Right renal pelvis (tissue), 4 donors: ENCODE results near the gene HGFAC. TPM values are rescaled to one million over a fixed set of nuclear protein-coding genes. Genes with fewer than 3 reads are reported as not detected.

Experiments used
- DNase-seq, 4 donors: peaks; one replicate each; pipeline ENCODE4 v3.0.0-alpha.2; 2013; ENCODE audit warnings: low read depth in 4 of 4, low spot score in 3 of 4, missing footprints in 1 of 4
- polyA plus RNA-seq, 4 donors: library from polyadenylated mRNA; unstranded; fragments of 120-200 nt; gene quantifications; one replicate each; pipeline ENCODE4 v1.2.1, GENCODE V29; 2013; ENCODE audit not compliant: insufficient read length in 4 of 4

The HGFAC gene
- polyA plus RNA-seq, 4 donors = 0.97 to 1.6 (median 1.3) TPM

- no peak for DNase-seq
Measured at GRCh38 chr4:3497523-3498389, 56.0 kb downstream of the HGFAC start.

GRCh38 chr4:3498407-3498806 lies 56.6 kb downstream of the HGFAC start:
- DNase-seq = no peak

Other genes starting within 250 kb of the HGFAC start
- gene MSANTD1, start 192.8 kb upstream of the HGFAC start, polyA plus RNA-seq = under 1 TPM; 0.36 to 0.61 (median 0.38) TPM
- gene RGS12, start 148.9 kb upstream of the HGFAC start, polyA plus RNA-seq = 10 to 100 TPM; 36.3 to 49.6 (median 42.8) TPM
- gene DOK7, start 21.3 kb downstream of the HGFAC start, polyA plus RNA-seq = 1 to 10 TPM; 1.6 to 3.5 (median 2.6) TPM
- gene LRPAP1, start 90.5 kb downstream of the HGFAC start, polyA plus RNA-seq = 100 to 1,000 TPM; 193 to 241 (median 210) TPM